Measurements from ENCODE around the gene C1GALT1C1. TPM values are rescaled to one million over a fixed set of nuclear protein-coding genes. Genes with fewer than 3 reads are reported as not detected.

The C1GALT1C1 gene
- total RNA-seq, 1 experiment from 2014 or later = 35.2 TPM

GRCh38 chrX:120585702-120586101 lies 44.2 kb downstream of the C1GALT1C1 start:
- DNase-seq (ENCODE audit: low read depth) = no peak

Other genes with a start within 250 kb of the C1GALT1C1 start
- 26.8 and 37.0 TPM in 2 replicates for gene LAMP2, start 160.8 kb downstream of the C1GALT1C1 start, total RNA-seq (2014; rRNA removed; shearing (Covaris generic))
- 30.1 and 35.5 TPM in 2 replicates for gene CUL4B, start 69.1 kb downstream of the C1GALT1C1 start, total RNA-seq (2014; rRNA removed; shearing (Covaris generic))
- 81.7 and 88.3 TPM in 2 replicates for gene MCTS1, start 26.0 kb downstream of the C1GALT1C1 start, total RNA-seq (2014; rRNA removed; shearing (Covaris generic))
- not detected in 2 replicates for gene CT47B1, start 245.8 kb upstream of the C1GALT1C1 start, total RNA-seq (2014; rRNA removed; shearing (Covaris generic))

All from Daoy (cell line).